Cardiac muscle cell (in vitro differentiated cells and primary cell): Measurements from ENCODE around the gene MRPS9. TPM values are rescaled to one million over a fixed set of nuclear protein-coding genes. Genes with fewer than 3 reads are reported as not detected.

Source experiments
- DNase-seq, 2 donors: peaks; one replicate each; pipeline versions ENCODE4 v3.0.0 to v3.0.0-alpha.2; 2010 to 2017; ENCODE audit warnings: low read depth in 1 of 2, low spot score in 1 of 2
- H3K27ac ChIP-seq: fragments of 200-600 bp; sonication (generic); 2 replicates; pipeline ENCODE4 v1.5.1; 2016
- H3K27me3 ChIP-seq: fragments of 200-600 bp; sonication (generic); 2 replicates; pipeline ENCODE4 v1.6.0; 2016; ENCODE audit warnings: control low read depth
- H3K36me3 ChIP-seq: fragments of 200-600 bp; sonication (generic); 2 replicates; pipeline ENCODE4 v1.5.1; 2016; ENCODE audit warnings: control low read depth
- H3K4me1 ChIP-seq: fragments of 200-600 bp; sonication (generic); 2 replicates; pipeline ENCODE4 v1.8.1; 2017; ENCODE audit warnings: low read depth, mild to moderate bottlenecking, mixed run types
- H3K4me3 ChIP-seq: fragments of 200-600 bp; sonication (generic); 2 replicates; pipeline ENCODE4 v1.5.1; 2016; ENCODE audit warnings: mild to moderate bottlenecking
- H3K9me3 ChIP-seq: fragments of 200-600 bp; sonication (generic); 2 replicates; pipeline ENCODE4 v1.5.1; 2017; ENCODE audit warnings: low read depth, mild to moderate bottlenecking, control low read depth
- CTCF ChIP-seq: IDR thresholded peaks from 2 replicates; pipeline ENCODE4 v1.5.1; 2012; ENCODE audit warnings: low read depth, mild to moderate bottlenecking, low read length
- polyA plus RNA-seq: library from polyadenylated mRNA; unstranded; fragments of >200 nt; fragmentation: Nextera tagmentation; extraction: Ambion mirVana; gene quantifications from 2 replicates; pipeline ENCODE4 v1.2.1, GENCODE V29; 2016
- total RNA-seq: library from RNA; depleted of rRNA; stranded (reverse); fragments of >200 nt; gene quantifications from 2 replicates; pipeline ENCODE4 v1.2.3, GENCODE V29; 2016

MRPS9 gene
- total and polyA plus RNA-seq, 2 experiments from 2014 or later, result 43.8 to 85.3 TPM

- Histone ChIP-seq H3K27ac (no peak overlapping the region), H3K27me3 (no peaks in the 10 kb centered on the region), H3K4me3 (no peak overlapping the region), H3K36me3 (no peaks in the 10 kb centered on the region), H3K4me1 (no peaks in the 10 kb centered on the region), H3K9me3 (no peaks in the 10 kb centered on the region)
- no peak for DNase-seq
- TF ChIP-seq CTCF, result no peak
Measured at GRCh38 chr2:105070010-105070865, 32.4 kb downstream of the MRPS9 start.

GRCh38 chr2:105071379-105071778 is 33.5 kb downstream of the MRPS9 start:
- Histone ChIP-seq H3K36me3 (no peaks in the 10 kb centered on the region), H3K4me1 (no peaks in the 10 kb centered on the region), H3K27me3 (no peaks in the 10 kb centered on the region), H3K4me3 (no peak overlapping the region), H3K27ac (no peak overlapping the region), H3K9me3 (no peaks in the 10 kb centered on the region)
- DNase-seq, result no peak
- TF ChIP-seq CTCF, result no peak

- Histone ChIP-seq H3K9me3 (no peaks in the 10 kb centered on the region), H3K4me3 (no peak overlapping the region), H3K27me3 (no peaks in the 10 kb centered on the region), H3K27ac (no peak overlapping the region), H3K4me1 (no peaks in the 10 kb centered on the region), H3K36me3 (no peaks in the 10 kb centered on the region)
- TF ChIP-seq CTCF, result no peak
- no peak for DNase-seq
Measured at GRCh38 chr2:105072039-105072438, 34.2 kb downstream of the MRPS9 start.

GRCh38 chr2:105073591-105073990 is 35.7 kb downstream of the MRPS9 start:
- Histone ChIP-seq H3K9me3 (no peaks in the 10 kb centered on the region), H3K27ac (no peak overlapping the region), H3K27me3 (no peaks in the 10 kb centered on the region), H3K4me3 (no peak overlapping the region), H3K4me1 (no peaks in the 10 kb centered on the region), H3K36me3 (no peaks in the 10 kb centered on the region)
- DNase-seq, result no peak
- TF ChIP-seq CTCF, result no peak

- Histone ChIP-seq H3K27me3 (no peaks in the 10 kb centered on the region), H3K27ac (no peak overlapping the region), H3K36me3 (no peaks in the 10 kb centered on the region), H3K4me1 (no peaks in the 10 kb centered on the region), H3K9me3 (no peaks in the 10 kb centered on the region), H3K4me3 (no peak overlapping the region)
- DNase-seq, result no peak
- TF ChIP-seq CTCF, result no peak
Measured at GRCh38 chr2:105076121-105076520, 38.3 kb downstream of the MRPS9 start.
